Liver (tissue), 9 donors: ENCODE data around the gene PRMT5. TPM values are rescaled to one million over a fixed set of nuclear protein-coding genes. Genes with fewer than 3 reads are reported as not detected.

Experiments used
- DNase-seq: peaks from one replicate; pipeline ENCODE4 v3.0.0-alpha.2; 2017; ENCODE audit warnings: low spot score
- H3K27ac ChIP-seq, 2 donors: one replicate each; pipeline ENCODE4 v1.7.0; 2013; ENCODE audit warnings: inconsistent platforms in 2 of 2, low read length in 2 of 2, control low read depth in 1 of 2, low read depth in 1 of 2, mild to moderate bottlenecking in 1 of 2
- H3K27me3 ChIP-seq, 4 donors: one replicate each; pipeline versions ENCODE4 v1.6.1 to v1.7.0; 2013; ENCODE audit warnings: low read length in 3 of 4, inconsistent platforms in 1 of 4, mild to moderate bottlenecking in 1 of 4, moderate library complexity in 1 of 4; ENCODE audit not compliant: control insufficient read depth in 4 of 4, insufficient read depth in 4 of 4
- H3K36me3 ChIP-seq, 4 donors: one replicate each; pipeline versions ENCODE4 v1.6.1 to v1.7.0; 2013; ENCODE audit warnings: low read length in 3 of 4, mild to moderate bottlenecking in 3 of 4, low read depth in 1 of 4, moderate library complexity in 1 of 4; ENCODE audit not compliant: control insufficient read depth in 4 of 4, insufficient read depth in 3 of 4
- H3K4me1 ChIP-seq, 4 donors: one replicate each; pipeline versions ENCODE4 v1.6.1 to v1.7.0; 2013; ENCODE audit warnings: low read length in 3 of 4, mild to moderate bottlenecking in 3 of 4, moderate library complexity in 1 of 4; ENCODE audit not compliant: control insufficient read depth in 4 of 4, insufficient read depth in 4 of 4
- H3K4me3 ChIP-seq, 3 donors: one replicate each; pipeline versions ENCODE4 v1.6.1 to v1.7.0; 2013; ENCODE audit warnings: low read length in 3 of 3, control low read depth in 1 of 3, low read depth in 1 of 3, mild to moderate bottlenecking in 1 of 3
- H3K9ac ChIP-seq, 2 donors: one replicate each; pipeline ENCODE4 v1.7.0; 2013; ENCODE audit warnings: low read length in 2 of 2, mild to moderate bottlenecking in 2 of 2, moderate library complexity in 2 of 2, control low read depth in 1 of 2, low read depth in 1 of 2
- H3K9me3 ChIP-seq, 4 donors: one replicate each; pipeline versions ENCODE4 v1.6.1 to v1.7.0; 2013; ENCODE audit warnings: low read length in 3 of 4; ENCODE audit not compliant: control insufficient read depth in 4 of 4
- ATF3 ChIP-seq: IDR thresholded peaks from 2 replicates; pipeline ENCODE4 v1.6.1; 2016; ENCODE audit warnings: antibody characterized with exemption
- EGR1 ChIP-seq, 2 donors: IDR thresholded peaks; 2 replicates each; pipeline ENCODE4 v1.6.1; 2016 to 2018; ENCODE audit warnings: antibody characterized with exemption in 2 of 2, low read depth in 2 of 2
- FOXA2 ChIP-seq: IDR thresholded peaks from 2 replicates; pipeline ENCODE4 v1.6.1; 2016; ENCODE audit warnings: antibody characterized with exemption
- HNF4A ChIP-seq, 2 donors: conservative IDR thresholded peaks; 2 replicates each; pipeline ENCODE4 v1.6.1; 2016; ENCODE audit warnings: antibody characterized with exemption in 2 of 2, mild to moderate bottlenecking in 2 of 2
- HNF4G ChIP-seq: IDR thresholded peaks from 2 replicates; pipeline ENCODE4 v1.6.1; 2016; ENCODE audit warnings: antibody characterized with exemption
- JUND ChIP-seq, 2 donors: IDR thresholded peaks; 2 replicates each; pipeline ENCODE4 v1.6.1; 2016; ENCODE audit warnings: antibody characterized with exemption in 2 of 2
- MAX ChIP-seq: IDR thresholded peaks from 2 replicates; pipeline ENCODE4 v1.6.1; 2016; ENCODE audit warnings: antibody characterized with exemption
- NR2F2 ChIP-seq: IDR thresholded peaks from 2 replicates; pipeline ENCODE4 v1.6.1; 2016; ENCODE audit warnings: antibody characterized with exemption
- RAD21 ChIP-seq, 2 donors: IDR thresholded peaks; 2 replicates each; pipeline ENCODE4 v1.6.1; 2016; ENCODE audit warnings: antibody characterized with exemption in 2 of 2, mild to moderate bottlenecking in 2 of 2
- SP1 ChIP-seq: IDR thresholded peaks from 2 replicates; pipeline ENCODE4 v1.6.1; 2018; ENCODE audit warnings: antibody characterized with exemption, mild to moderate bottlenecking
- TAF1 ChIP-seq: conservative IDR thresholded peaks from 2 replicates; pipeline ENCODE4 v1.6.1; 2016; ENCODE audit warnings: antibody characterized with exemption, mild to moderate bottlenecking
- YY1 ChIP-seq: IDR thresholded peaks from 2 replicates; pipeline ENCODE4 v1.6.1; 2016; ENCODE audit warnings: antibody characterized with exemption, mild to moderate bottlenecking
- WGBS: extraction: QIAGEN DNeasy Blood & Tissue Kit; methylation state at CpG from one replicate; pipeline ENCODE4 v1.1.7; 2013; 5-methylcytosine and 5-hydroxymethylcytosine counted together
- polyA plus RNA-seq, 2 donors: library from polyadenylated mRNA; stranded (reverse) in 1 of 2; unstranded in 1 of 2; fragments of 200-250 nt in 1 of 2; fragments of >200 nt in 1 of 2; fragmentation: Nextera tagmentation in 1 of 2; extraction: Ambion mirVana in 1 of 2; gene quantifications; one replicate each; pipeline versions ENCODE4 v1.2.1 to v1.2.3, GENCODE V29; 2013 to 2015
- total RNA-seq, 2 donors: library from RNA; depleted of rRNA; stranded (reverse); fragments of >200 nt; gene quantifications; one replicate each; pipeline ENCODE4 v1.2.3, GENCODE V29; 2014
- TF ChIP-seq, protein P1 (sequence below): fragments of 150-350 bp; IDR thresholded peaks from 2 replicates; pipeline ENCODE4 v1.5.1; 2017; ENCODE audit warnings: improper control_type of control experiment, low read depth, low read length; ENCODE audit not compliant: missing input control
- TF ChIP-seq, protein P2 (sequence below): IDR thresholded peaks from 2 replicates; pipeline ENCODE4 v1.6.1; 2016; ENCODE audit warnings: antibody characterized with exemption, mild to moderate bottlenecking
- TF ChIP-seq, protein P3 (sequence below): IDR thresholded peaks from 2 replicates; pipeline ENCODE4 v1.6.1; 2016; ENCODE audit warnings: antibody characterized with exemption
- donor health status: healthy.
- donor health status: healthy.
- donor health status: healthy.
- donor health status: healthy.
- donor health status: healthy.

PRMT5 gene
- total and polyA plus RNA-seq, 4 donors = 14.1 to 28.2 (median 26.8) TPM

- 72% methylated on average over 5 of the region's 5 CpGs for WGBS
- Histone ChIP-seq H3K4me1 (no peaks in the 10 kb centered on the region), H3K9me3 (no peaks in the 10 kb centered on the region), H3K9ac (no peak overlapping the region), H3K27ac (no peak overlapping the region), H3K4me3 (no peak overlapping the region), H3K36me3 (peaks cover 0 to 10% (median 7%) of the 10 kb centered on the region in 4 donors), H3K27me3 (no peaks in the 10 kb centered on the region)
- no peak for TF ChIP-seq EGR1 (IDR thresholded peaks at IDR 0.05; ENCODE audit: low read depth in 2 of 2)
- no peak for TF ChIP-seq RAD21 (IDR thresholded peaks at IDR 0.05)
- no peak for TF ChIP-seq HNF4A (conservative IDR thresholded peaks at IDR 0.05)
- TF ChIP-seq MAX = no peak
- no peak for TF ChIP-seq SP1
- TF ChIP-seq JUND (IDR thresholded peaks at IDR 0.05) = no peak
- TF ChIP-seq, protein P1, sequence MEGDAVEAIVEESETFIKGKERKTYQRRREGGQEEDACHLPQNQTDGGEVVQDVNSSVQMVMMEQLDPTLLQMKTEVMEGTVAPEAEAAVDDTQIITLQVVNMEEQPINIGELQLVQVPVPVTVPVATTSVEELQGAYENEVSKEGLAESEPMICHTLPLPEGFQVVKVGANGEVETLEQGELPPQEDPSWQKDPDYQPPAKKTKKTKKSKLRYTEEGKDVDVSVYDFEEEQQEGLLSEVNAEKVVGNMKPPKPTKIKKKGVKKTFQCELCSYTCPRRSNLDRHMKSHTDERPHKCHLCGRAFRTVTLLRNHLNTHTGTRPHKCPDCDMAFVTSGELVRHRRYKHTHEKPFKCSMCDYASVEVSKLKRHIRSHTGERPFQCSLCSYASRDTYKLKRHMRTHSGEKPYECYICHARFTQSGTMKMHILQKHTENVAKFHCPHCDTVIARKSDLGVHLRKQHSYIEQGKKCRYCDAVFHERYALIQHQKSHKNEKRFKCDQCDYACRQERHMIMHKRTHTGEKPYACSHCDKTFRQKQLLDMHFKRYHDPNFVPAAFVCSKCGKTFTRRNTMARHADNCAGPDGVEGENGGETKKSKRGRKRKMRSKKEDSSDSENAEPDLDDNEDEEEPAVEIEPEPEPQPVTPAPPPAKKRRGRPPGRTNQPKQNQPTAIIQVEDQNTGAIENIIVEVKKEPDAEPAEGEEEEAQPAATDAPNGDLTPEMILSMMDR = no peak
- no peak for TF ChIP-seq ATF3
- no peak for TF ChIP-seq NR2F2
- no peak for TF ChIP-seq YY1
- no peak for TF ChIP-seq TAF1
- DNase-seq = no peak
Measured at GRCh38 chr14:22896356-22896755, 32.8 kb downstream of the PRMT5 start.

- Histone ChIP-seq H3K9me3 (no peaks in the 10 kb centered on the region), H3K27ac (no peak overlapping the region), H3K4me3 (no peak overlapping the region), H3K4me1 (no peaks in the 10 kb centered on the region), H3K36me3 (peaks cover 0 to 3% (median 0%) of the 10 kb centered on the region in 4 donors), H3K27me3 (no peaks in the 10 kb centered on the region), H3K9ac (no peak overlapping the region)
- 100% methylated on average over 1 of the region's 1 CpG for WGBS
- DNase-seq = no peak
- TF ChIP-seq HNF4G = no peak
- TF ChIP-seq SP1 = no peak
- TF ChIP-seq JUND (IDR thresholded peaks at IDR 0.05) = no peak
Measured at GRCh38 chr14:22895402-22895801, 33.8 kb downstream of the PRMT5 start.

- DNase-seq = no peak
- Histone ChIP-seq H3K4me3 (no peak overlapping the region), H3K4me1 (no peaks in the 10 kb centered on the region), H3K36me3 (peaks cover 0 to under 1% (median 0%) of the 10 kb centered on the region in 4 donors), H3K9ac (no peak overlapping the region), H3K9me3 (no peaks in the 10 kb centered on the region), H3K27ac (no peak overlapping the region), H3K27me3 (no peaks in the 10 kb centered on the region)
- WGBS = 98% methylated on average over 4 of the region's 4 CpGs
- no peak for TF ChIP-seq YY1
- no peak for TF ChIP-seq TAF1
- TF ChIP-seq HNF4A (conservative IDR thresholded peaks at IDR 0.05) = no peak
Measured at GRCh38 chr14:22893706-22894105, 35.5 kb downstream of the PRMT5 start.

DNA sequence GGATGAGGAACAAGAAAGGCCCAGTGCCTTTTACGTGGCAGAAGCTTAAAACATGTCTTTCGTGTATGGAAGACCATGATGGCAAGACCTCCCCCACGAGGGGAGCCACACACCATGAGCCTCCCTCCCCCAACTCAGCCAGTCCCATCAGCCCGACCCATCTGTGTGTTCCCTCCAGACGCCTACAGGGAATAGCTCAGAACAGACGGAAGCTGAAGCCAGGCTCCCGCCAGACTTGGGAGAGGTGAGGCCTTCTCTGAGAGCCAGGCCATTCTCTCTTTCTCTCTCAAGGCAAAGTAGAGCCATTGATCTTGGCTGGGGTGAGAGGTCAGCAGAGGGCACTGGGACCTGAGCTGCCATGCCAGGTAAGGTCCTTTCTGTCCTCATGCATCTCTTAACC lies 36.7 kb downstream of the PRMT5 start:
- H3K36me3 ChIP-seq = no peaks in the 10 kb centered on the region
- H3K27me3 ChIP-seq = no peaks in the 10 kb centered on the region
- no peak for DNase-seq
- no peak overlapping the region for H3K27ac ChIP-seq
- no peaks in the 10 kb centered on the region for H3K4me1 ChIP-seq
- H3K9ac ChIP-seq = no peak overlapping the region
- no peaks in the 10 kb centered on the region for H3K9me3 ChIP-seq
- 91% methylated on average over 7 of the region's 7 CpGs for WGBS
- no peak overlapping the region for H3K4me3 ChIP-seq
- no peak for TF ChIP-seq HNF4A (conservative IDR thresholded peaks at IDR 0.05)
- TF ChIP-seq, protein P2, sequence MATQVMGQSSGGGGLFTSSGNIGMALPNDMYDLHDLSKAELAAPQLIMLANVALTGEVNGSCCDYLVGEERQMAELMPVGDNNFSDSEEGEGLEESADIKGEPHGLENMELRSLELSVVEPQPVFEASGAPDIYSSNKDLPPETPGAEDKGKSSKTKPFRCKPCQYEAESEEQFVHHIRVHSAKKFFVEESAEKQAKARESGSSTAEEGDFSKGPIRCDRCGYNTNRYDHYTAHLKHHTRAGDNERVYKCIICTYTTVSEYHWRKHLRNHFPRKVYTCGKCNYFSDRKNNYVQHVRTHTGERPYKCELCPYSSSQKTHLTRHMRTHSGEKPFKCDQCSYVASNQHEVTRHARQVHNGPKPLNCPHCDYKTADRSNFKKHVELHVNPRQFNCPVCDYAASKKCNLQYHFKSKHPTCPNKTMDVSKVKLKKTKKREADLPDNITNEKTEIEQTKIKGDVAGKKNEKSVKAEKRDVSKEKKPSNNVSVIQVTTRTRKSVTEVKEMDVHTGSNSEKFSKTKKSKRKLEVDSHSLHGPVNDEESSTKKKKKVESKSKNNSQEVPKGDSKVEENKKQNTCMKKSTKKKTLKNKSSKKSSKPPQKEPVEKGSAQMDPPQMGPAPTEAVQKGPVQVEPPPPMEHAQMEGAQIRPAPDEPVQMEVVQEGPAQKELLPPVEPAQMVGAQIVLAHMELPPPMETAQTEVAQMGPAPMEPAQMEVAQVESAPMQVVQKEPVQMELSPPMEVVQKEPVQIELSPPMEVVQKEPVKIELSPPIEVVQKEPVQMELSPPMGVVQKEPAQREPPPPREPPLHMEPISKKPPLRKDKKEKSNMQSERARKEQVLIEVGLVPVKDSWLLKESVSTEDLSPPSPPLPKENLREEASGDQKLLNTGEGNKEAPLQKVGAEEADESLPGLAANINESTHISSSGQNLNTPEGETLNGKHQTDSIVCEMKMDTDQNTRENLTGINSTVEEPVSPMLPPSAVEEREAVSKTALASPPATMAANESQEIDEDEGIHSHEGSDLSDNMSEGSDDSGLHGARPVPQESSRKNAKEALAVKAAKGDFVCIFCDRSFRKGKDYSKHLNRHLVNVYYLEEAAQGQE = no peak
- TF ChIP-seq TAF1 = no peak
- no peak for TF ChIP-seq SP1
- TF ChIP-seq HNF4G = no peak
- no peak for TF ChIP-seq MAX
- TF ChIP-seq FOXA2 = no peak
- TF ChIP-seq EGR1 (IDR thresholded peaks at IDR 0.05; ENCODE audit: low read depth in 2 of 2) = no peak
- TF ChIP-seq, protein P3, sequence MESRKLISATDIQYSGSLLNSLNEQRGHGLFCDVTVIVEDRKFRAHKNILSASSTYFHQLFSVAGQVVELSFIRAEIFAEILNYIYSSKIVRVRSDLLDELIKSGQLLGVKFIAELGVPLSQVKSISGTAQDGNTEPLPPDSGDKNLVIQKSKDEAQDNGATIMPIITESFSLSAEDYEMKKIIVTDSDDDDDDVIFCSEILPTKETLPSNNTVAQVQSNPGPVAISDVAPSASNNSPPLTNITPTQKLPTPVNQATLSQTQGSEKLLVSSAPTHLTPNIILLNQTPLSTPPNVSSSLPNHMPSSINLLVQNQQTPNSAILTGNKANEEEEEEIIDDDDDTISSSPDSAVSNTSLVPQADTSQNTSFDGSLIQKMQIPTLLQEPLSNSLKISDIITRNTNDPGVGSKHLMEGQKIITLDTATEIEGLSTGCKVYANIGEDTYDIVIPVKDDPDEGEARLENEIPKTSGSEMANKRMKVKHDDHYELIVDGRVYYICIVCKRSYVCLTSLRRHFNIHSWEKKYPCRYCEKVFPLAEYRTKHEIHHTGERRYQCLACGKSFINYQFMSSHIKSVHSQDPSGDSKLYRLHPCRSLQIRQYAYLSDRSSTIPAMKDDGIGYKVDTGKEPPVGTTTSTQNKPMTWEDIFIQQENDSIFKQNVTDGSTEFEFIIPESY = no peak
- no peak for TF ChIP-seq NR2F2
- no peak for TF ChIP-seq RAD21 (IDR thresholded peaks at IDR 0.05)
- TF ChIP-seq JUND (IDR thresholded peaks at IDR 0.05) = no peak
- no peak for TF ChIP-seq YY1
